Muscle layer of duodenum (tissue), 2 donors: ENCODE measurements around the gene GIMAP8.

Experiments used
- H3K27ac ChIP-seq: one replicate; pipeline ENCODE4 v1.7.0; 2013; ENCODE audit warnings: mild to moderate bottlenecking, low read length
- H3K27me3 ChIP-seq: one replicate; pipeline ENCODE4 v1.7.0; 2013; ENCODE audit warnings: low read depth, mild to moderate bottlenecking, control low read depth, low read length
- H3K36me3 ChIP-seq, 2 donors: one replicate each; pipeline ENCODE4 v1.7.0; 2013; ENCODE audit warnings: low read length in 2 of 2, control low read depth in 1 of 2, mild to moderate bottlenecking in 1 of 2; ENCODE audit not compliant: insufficient read depth in 2 of 2, control insufficient read depth in 1 of 2
- H3K4me1 ChIP-seq, 2 donors: one replicate each; pipeline ENCODE4 v1.7.0; 2013; ENCODE audit warnings: low read length in 2 of 2, mild to moderate bottlenecking in 2 of 2, control low read depth in 1 of 2, moderate library complexity in 1 of 2; ENCODE audit not compliant: insufficient read depth in 2 of 2, control insufficient read depth in 1 of 2
- H3K4me3 ChIP-seq, 2 donors: one replicate each; pipeline ENCODE4 v1.7.0; 2013; ENCODE audit warnings: low read length in 2 of 2, low read depth in 1 of 2, mild to moderate bottlenecking in 1 of 2
- H3K9me3 ChIP-seq, 2 donors: one replicate each; pipeline ENCODE4 v1.7.0; 2013; ENCODE audit warnings: low read length in 2 of 2, control low read depth in 1 of 2, mild to moderate bottlenecking in 1 of 2; ENCODE audit not compliant: control insufficient read depth in 1 of 2
- donor health status: healthy.

GIMAP8 gene

GRCh38 chr7:150524018-150524417 is 73.6 kb downstream of the GIMAP8 start:
- Histone ChIP-seq H3K27me3 (no peaks in the 10 kb centered on the region), H3K4me1 (no peaks in the 10 kb centered on the region), H3K9me3 (peaks cover 0 to 3% of the 10 kb centered on the region in 2 donors), H3K27ac (no peak overlapping the region), H3K36me3 (no peaks in the 10 kb centered on the region), H3K4me3 (no peak overlapping the region)
